ENCODE results near the gene TRIM17.

GRCh38 chr1:228361314-228362140 is 55.1 kb downstream of the TRIM17 start:
- TF ChIP-seq CBX5 (IDR thresholded peaks at IDR 0.05; ENCODE audit: low read depth, low read length) (no peak), SIN3A (conservative IDR thresholded peaks at IDR 0.05 in 1 of 2, IDR thresholded peaks at IDR 0.05 in 1 of 2; ENCODE audit: low read depth in 1 of 2, low read length in 2 of 2) (no peak), MAX (IDR thresholded peaks at IDR 0.05) (no peak), JUND (IDR thresholded peaks at IDR 0.05; ENCODE audit: low read length) (no peak), POLR2A (IDR thresholded peaks at IDR 0.05; ENCODE audit: control extremely low read depth in 1 of 2, low read depth in 2 of 2, low read length in 2 of 2) (no peak), TAF1 (IDR thresholded peaks at IDR 0.05; ENCODE audit: low read depth, low read length) (no peak), NRF1 (IDR thresholded peaks at IDR 0.05; ENCODE audit: low read depth, low read length) (no peak), CREB1 (IDR thresholded peaks at IDR 0.05) (no peak), RAD21 (IDR thresholded peaks at IDR 0.05 in 1 of 2, conservative IDR thresholded peaks at IDR 0.05 in 1 of 2; ENCODE audit: low read depth in 2 of 2, low read length in 2 of 2) (no peak), SAP30 (IDR thresholded peaks at IDR 0.05; ENCODE audit: insufficient read depth, insufficient replicate concordance, low read length) (no peak), MAFK (IDR thresholded peaks at IDR 0.05; ENCODE audit: low read depth, low read length) (no peak)
- TF ChIP-seq, protein P1, sequence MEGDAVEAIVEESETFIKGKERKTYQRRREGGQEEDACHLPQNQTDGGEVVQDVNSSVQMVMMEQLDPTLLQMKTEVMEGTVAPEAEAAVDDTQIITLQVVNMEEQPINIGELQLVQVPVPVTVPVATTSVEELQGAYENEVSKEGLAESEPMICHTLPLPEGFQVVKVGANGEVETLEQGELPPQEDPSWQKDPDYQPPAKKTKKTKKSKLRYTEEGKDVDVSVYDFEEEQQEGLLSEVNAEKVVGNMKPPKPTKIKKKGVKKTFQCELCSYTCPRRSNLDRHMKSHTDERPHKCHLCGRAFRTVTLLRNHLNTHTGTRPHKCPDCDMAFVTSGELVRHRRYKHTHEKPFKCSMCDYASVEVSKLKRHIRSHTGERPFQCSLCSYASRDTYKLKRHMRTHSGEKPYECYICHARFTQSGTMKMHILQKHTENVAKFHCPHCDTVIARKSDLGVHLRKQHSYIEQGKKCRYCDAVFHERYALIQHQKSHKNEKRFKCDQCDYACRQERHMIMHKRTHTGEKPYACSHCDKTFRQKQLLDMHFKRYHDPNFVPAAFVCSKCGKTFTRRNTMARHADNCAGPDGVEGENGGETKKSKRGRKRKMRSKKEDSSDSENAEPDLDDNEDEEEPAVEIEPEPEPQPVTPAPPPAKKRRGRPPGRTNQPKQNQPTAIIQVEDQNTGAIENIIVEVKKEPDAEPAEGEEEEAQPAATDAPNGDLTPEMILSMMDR (IDR thresholded peaks at IDR 0.05; ENCODE audit: control extremely low read depth in 1 of 3, insufficient read depth in 1 of 3, low read depth in 1 of 3, low read length in 3 of 3), result no peak
- TF ChIP-seq, protein P2, sequence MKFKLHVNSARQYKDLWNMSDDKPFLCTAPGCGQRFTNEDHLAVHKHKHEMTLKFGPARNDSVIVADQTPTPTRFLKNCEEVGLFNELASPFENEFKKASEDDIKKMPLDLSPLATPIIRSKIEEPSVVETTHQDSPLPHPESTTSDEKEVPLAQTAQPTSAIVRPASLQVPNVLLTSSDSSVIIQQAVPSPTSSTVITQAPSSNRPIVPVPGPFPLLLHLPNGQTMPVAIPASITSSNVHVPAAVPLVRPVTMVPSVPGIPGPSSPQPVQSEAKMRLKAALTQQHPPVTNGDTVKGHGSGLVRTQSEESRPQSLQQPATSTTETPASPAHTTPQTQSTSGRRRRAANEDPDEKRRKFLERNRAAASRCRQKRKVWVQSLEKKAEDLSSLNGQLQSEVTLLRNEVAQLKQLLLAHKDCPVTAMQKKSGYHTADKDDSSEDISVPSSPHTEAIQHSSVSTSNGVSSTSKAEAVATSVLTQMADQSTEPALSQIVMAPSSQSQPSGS (IDR thresholded peaks at IDR 0.05; ENCODE audit: low read length), result no peak
